ENCODE results near the gene SLC5A11. TPM values are rescaled to one million over a fixed set of nuclear protein-coding genes. Genes with fewer than 3 reads are reported as not detected.

Gene SLC5A11
- polyA plus RNA-seq, 3 donors, result 0.60 TPM; not detected in 2

GRCh38 chr16:24801761-24802302 lies 43.9 kb upstream of the SLC5A11 start:
- intact Hi-C loops (cut with micrococcal nuclease), result no loop called here
- no peak overlapping the region for H3K4me2 ChIP-seq (replicated peaks; ENCODE audit: extremely low read depth, low read length, poor library complexity, severe bottlenecking)
- 100% methylated on average over 3 of the region's 3 CpGs for WGBS (ENCODE audit: insufficient coverage)
- Mint-ChIP-seq H3K4me3 (no peak overlapping the region), H3K27me3 (ENCODE audit: low read depth in 3 of 3) (no peaks in the 10 kb centered on the region), H3K36me3 (peaks cover 84 to 96% of the 10 kb centered on the region in 2 donors), H3K4me1 (no peaks in the 10 kb centered on the region), H3K9me3 (no peaks in the 10 kb centered on the region), H3K27ac (peak overlapping the region in 1 of 7 donors; percentile 10)
- H3K36me3 ChIP-seq (replicated peaks in 1 of 2; ENCODE audit: control insufficient read depth in 1 of 2, insufficient read depth in 2 of 2, low read length in 2 of 2), result peaks cover 92 to 100% of the 10 kb centered on the region in 2 donors
- H3K27me3 ChIP-seq (ENCODE audit: control insufficient read depth in 2 of 2, insufficient read depth in 2 of 2, low read length in 2 of 2), result no peaks in the 10 kb centered on the region
- DNase-seq, result no peak
- H3K9me3 ChIP-seq (replicated peaks in 1 of 2; ENCODE audit: control insufficient read depth in 1 of 2, insufficient read depth in 1 of 2, low read length in 2 of 2), result no peaks in the 10 kb centered on the region
- H3K4me1 ChIP-seq (ENCODE audit: control insufficient read depth in 1 of 2, insufficient read depth in 2 of 2, low read length in 2 of 2), result no peaks in the 10 kb centered on the region
- no peaks in the 10 kb centered on the region for H4K20me1 ChIP-seq (ENCODE audit: insufficient read depth, low read length)
- no peak overlapping the region for H2AFZ ChIP-seq (ENCODE audit: insufficient read depth, low read depth, low read length, poor library complexity, severe bottlenecking)
- no peak overlapping the region for H3K4me3 ChIP-seq (replicated peaks in 1 of 3; ENCODE audit: low read depth in 2 of 3, low read length in 3 of 3)
- H3K27ac ChIP-seq (ENCODE audit: low read depth in 1 of 2, low read length in 2 of 2), result no peak overlapping the region
- H3K79me2 ChIP-seq (ENCODE audit: insufficient read depth, low read length), result no peaks in the 10 kb centered on the region
- no peak overlapping the region for H3K9ac ChIP-seq (ENCODE audit: insufficient read depth, low read length, poor library complexity, severe bottlenecking)
- TF ChIP-seq, protein P1, sequence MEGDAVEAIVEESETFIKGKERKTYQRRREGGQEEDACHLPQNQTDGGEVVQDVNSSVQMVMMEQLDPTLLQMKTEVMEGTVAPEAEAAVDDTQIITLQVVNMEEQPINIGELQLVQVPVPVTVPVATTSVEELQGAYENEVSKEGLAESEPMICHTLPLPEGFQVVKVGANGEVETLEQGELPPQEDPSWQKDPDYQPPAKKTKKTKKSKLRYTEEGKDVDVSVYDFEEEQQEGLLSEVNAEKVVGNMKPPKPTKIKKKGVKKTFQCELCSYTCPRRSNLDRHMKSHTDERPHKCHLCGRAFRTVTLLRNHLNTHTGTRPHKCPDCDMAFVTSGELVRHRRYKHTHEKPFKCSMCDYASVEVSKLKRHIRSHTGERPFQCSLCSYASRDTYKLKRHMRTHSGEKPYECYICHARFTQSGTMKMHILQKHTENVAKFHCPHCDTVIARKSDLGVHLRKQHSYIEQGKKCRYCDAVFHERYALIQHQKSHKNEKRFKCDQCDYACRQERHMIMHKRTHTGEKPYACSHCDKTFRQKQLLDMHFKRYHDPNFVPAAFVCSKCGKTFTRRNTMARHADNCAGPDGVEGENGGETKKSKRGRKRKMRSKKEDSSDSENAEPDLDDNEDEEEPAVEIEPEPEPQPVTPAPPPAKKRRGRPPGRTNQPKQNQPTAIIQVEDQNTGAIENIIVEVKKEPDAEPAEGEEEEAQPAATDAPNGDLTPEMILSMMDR (IDR thresholded peaks at IDR 0.05), result no peak

- peaks cover 83 to 98% of the 10 kb centered on the region in 2 donors for H3K36me3 Mint-ChIP-seq
- no peaks in the 10 kb centered on the region for H4K20me1 ChIP-seq (ENCODE audit: insufficient read depth, low read length)
- intact Hi-C loops (cut with micrococcal nuclease), result no loop called here
- H2AFZ ChIP-seq (ENCODE audit: insufficient read depth, low read depth, low read length, poor library complexity, severe bottlenecking), result no peak overlapping the region
- no peak for DNase-seq
- 96% methylated on average over 4 of the region's 5 CpGs for WGBS (ENCODE audit: insufficient coverage)
- no peak overlapping the region for H3K4me3 ChIP-seq (replicated peaks in 1 of 3; ENCODE audit: low read depth in 2 of 3, low read length in 3 of 3)
- no peak overlapping the region for H3K27ac Mint-ChIP-seq
- no peak overlapping the region for H3K27ac ChIP-seq (ENCODE audit: low read depth in 1 of 2, low read length in 2 of 2)
- H3K27me3 Mint-ChIP-seq (ENCODE audit: low read depth in 3 of 3), result no peaks in the 10 kb centered on the region
- no peak overlapping the region for H3K4me2 ChIP-seq (replicated peaks; ENCODE audit: extremely low read depth, low read length, poor library complexity, severe bottlenecking)
- H3K27me3 ChIP-seq (ENCODE audit: control insufficient read depth in 2 of 2, insufficient read depth in 2 of 2, low read length in 2 of 2), result no peaks in the 10 kb centered on the region
- TF ChIP-seq, protein P1 (IDR thresholded peaks at IDR 0.05), result no peak
- H3K4me1 ChIP-seq (ENCODE audit: control insufficient read depth in 1 of 2, insufficient read depth in 2 of 2, low read length in 2 of 2), result no peaks in the 10 kb centered on the region
- H3K4me1 Mint-ChIP-seq, result no peaks in the 10 kb centered on the region
- peaks cover 95 to 100% of the 10 kb centered on the region in 2 donors for H3K36me3 ChIP-seq (replicated peaks in 1 of 2; ENCODE audit: control insufficient read depth in 1 of 2, insufficient read depth in 2 of 2, low read length in 2 of 2)
- H3K9ac ChIP-seq (ENCODE audit: insufficient read depth, low read length, poor library complexity, severe bottlenecking), result no peak overlapping the region
- no peaks in the 10 kb centered on the region for H3K9me3 Mint-ChIP-seq
- H3K4me3 Mint-ChIP-seq, result no peak overlapping the region
- H3K9me3 ChIP-seq (replicated peaks in 1 of 2; ENCODE audit: control insufficient read depth in 1 of 2, insufficient read depth in 1 of 2, low read length in 2 of 2), result no peaks in the 10 kb centered on the region
- no peaks in the 10 kb centered on the region for H3K79me2 ChIP-seq (ENCODE audit: insufficient read depth, low read length)
Measured at GRCh38 chr16:24805484-24805883, 40.3 kb upstream of the SLC5A11 start.
